Activated CD4-positive, alpha-beta T cell treated with anti-CD3 and anti-CD28 coated beads, Interleukin-2, amount 10 ng/mL, durations not matched to agents 7 days and 5 days (primary cell): ENCODE results near the gene GNL2. TPM values are rescaled to one million over a fixed set of nuclear protein-coding genes. Genes with fewer than 3 reads are reported as not detected.
"Not testable (repeated sequence)": the region's sequence is repeated elsewhere in the genome, so short reads cannot be mapped to it uniquely, and the experiment has no call there.

Experiments used
- CTCF ChIA-PET: fragments of 350-600 bp; sonication (Branson Sonifier 250); formaldehyde crosslinking; loops from one replicate; lab custom pipeline; 2021; ENCODE audit warnings: antibody characterized with exemption; lab: Charles Lee
- POLR2A ChIA-PET: fragments of 350-600 bp; sonication (Branson Sonifier 250); formaldehyde crosslinking; loops from one replicate; lab custom pipeline; 2021; ENCODE audit warnings: antibody characterized with exemption; lab: Charles Lee
- DNase-seq: peaks from one replicate; pipeline ENCODE4 v3.0.0-alpha.2; 2020
- H3K27ac Mint-ChIP-seq: one replicate; pipeline ENCODE4 v1.8.0; 2021; ENCODE audit warnings: mild to moderate bottlenecking, moderate library complexity, mixed read lengths
- H3K27me3 Mint-ChIP-seq: one replicate; pipeline ENCODE4 v1.8.0; 2021; ENCODE audit warnings: mixed read lengths
- H3K36me3 Mint-ChIP-seq: one replicate; pipeline ENCODE4 v1.8.0; 2021; ENCODE audit warnings: low read depth, mixed read lengths
- H3K4me1 Mint-ChIP-seq: one replicate; pipeline ENCODE4 v1.8.0; 2021; ENCODE audit warnings: mixed read lengths
- H3K4me3 Mint-ChIP-seq: one replicate; pipeline ENCODE4 v1.8.0; 2021; ENCODE audit warnings: mild to moderate bottlenecking, moderate library complexity, mixed read lengths
- H3K9me3 Mint-ChIP-seq: one replicate; pipeline ENCODE4 v1.8.0; 2021; ENCODE audit warnings: mixed read lengths
- total RNA-seq, 2 experiments: library from RNA; stranded (reverse); gene quantifications; one replicate each; pipeline ENCODE4 v1.2.3, GENCODE V29; 2021

GNL2 gene
- total RNA-seq, 2 experiments from 2014 or later, result 51.4 to 58.1 TPM

DNA sequence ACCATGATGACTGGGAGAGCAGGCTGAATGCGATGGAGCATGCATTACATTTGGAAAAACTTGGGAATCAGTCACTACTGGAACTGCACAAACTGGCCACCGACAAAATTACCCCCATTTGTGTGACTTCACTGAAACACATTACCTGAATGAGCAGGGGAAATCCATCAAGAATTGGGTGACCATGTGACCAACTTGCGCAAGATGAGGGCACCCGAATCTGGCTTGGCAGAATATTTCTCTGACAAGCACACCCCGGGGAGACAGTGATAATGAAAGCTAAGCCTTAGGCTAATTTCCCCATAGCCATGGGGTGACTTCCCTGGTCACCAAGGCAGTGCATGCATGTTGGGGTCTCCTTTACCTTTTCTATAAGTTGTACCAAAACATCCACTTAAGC, 50.7 kb downstream of the GNL2 start:
- H3K27me3 Mint-ChIP-seq, result no peaks in the 10 kb centered on the region
- no peaks in the 10 kb centered on the region for H3K9me3 Mint-ChIP-seq
- ChIA-PET POLR2A (interaction anchor here (0.7 kb wide), 1 partner anchor 58 kb away, joined by 4 read pairs; no protein-coding TSS in a partner anchor), CTCF (interaction anchor here (0.6 kb wide), 1 partner anchor 128 kb away, joined by 3 read pairs; no protein-coding TSS in a partner anchor)
- H3K4me1 Mint-ChIP-seq, result peaks cover 10% of the 10 kb centered on the region
- no peak overlapping the region for H3K4me3 Mint-ChIP-seq
- H3K36me3 Mint-ChIP-seq, result peaks cover 46% of the 10 kb centered on the region
- DNase-seq, result no peak
- no peak overlapping the region for H3K27ac Mint-ChIP-seq

DNA sequence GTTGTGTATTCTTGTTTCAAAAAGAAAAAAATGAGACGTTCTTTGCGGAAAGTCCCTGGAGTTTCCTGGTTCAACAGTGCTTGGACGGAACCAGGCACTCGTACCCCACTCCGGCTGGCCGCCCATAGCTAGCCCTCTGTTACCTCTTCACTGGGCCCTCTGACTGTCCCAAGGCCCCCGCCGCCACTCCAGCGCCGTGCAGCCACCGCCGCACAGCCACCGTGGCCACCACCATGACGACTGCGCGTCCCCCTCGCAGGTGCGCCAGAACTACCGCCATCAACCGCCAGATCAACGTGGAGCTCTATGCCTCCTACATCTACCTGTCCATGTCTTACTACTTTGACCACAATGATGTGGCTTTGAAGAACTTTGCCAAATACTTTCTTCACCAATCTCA, 51.2 kb downstream of the GNL2 start:
- Mint-ChIP-seq H3K4me3 (no peak overlapping the region), H3K27ac (no peak overlapping the region), H3K9me3 (no peaks in the 10 kb centered on the region), H3K36me3 (peaks cover 44% of the 10 kb centered on the region), H3K4me1 (peaks cover 5% of the 10 kb centered on the region), H3K27me3 (no peaks in the 10 kb centered on the region)
- ChIA-PET POLR2A (no interaction called here), CTCF (interaction anchor here (0.6 kb wide), 1 partner anchor 128 kb away, joined by 3 read pairs; no protein-coding TSS in a partner anchor)
- no peak for DNase-seq

DNA sequence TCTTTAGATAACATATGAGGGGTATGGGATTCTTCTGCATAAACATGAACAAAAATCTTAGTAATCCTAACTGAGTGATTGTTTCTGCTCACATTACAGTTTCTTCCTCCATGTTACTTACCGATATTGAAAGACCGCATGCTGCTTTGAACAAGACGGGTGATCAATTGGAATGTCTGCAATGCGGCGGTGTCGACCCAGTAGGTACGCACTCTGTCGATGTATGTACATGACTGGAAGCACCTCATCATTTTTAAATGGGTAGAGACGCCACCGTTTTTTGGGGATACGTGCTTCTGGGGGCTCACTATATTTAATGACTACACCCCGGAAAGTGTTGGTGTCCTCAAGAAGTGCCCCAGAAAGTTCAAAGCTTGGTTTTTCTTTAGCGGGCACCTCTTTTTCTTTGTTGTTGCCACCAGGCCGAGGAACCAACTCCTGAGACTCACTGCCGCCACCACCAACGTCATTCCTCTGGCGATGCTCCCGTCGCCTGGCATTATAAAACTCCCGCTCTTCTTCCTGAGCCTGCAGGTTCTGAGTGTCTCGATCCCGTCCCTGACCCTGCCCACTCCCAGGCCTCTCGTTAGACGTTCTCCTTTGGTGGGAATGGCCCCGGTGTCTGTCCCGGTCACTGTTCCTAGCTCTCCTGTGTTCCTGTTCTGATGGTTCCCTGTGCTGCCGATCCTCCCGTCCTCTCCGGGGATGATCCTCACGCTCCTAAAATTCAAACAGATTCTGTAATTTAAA, 55.5 kb downstream of the GNL2 start:
- H3K4me1 Mint-ChIP-seq, result peaks cover 16% of the 10 kb centered on the region
- CTCF ChIA-PET, result interaction anchor here (1.5 kb wide), 1 partner anchor 26 kb away, joined by 3 read pairs; the partner anchor contains the start of gene MEAF6
- H3K4me3 Mint-ChIP-seq, result no peak overlapping the region
- H3K27ac Mint-ChIP-seq, result no peak overlapping the region
- POLR2A ChIA-PET, result no interaction called here
- DNase-seq, result no peak
- H3K36me3 Mint-ChIP-seq, result peaks cover 52% of the 10 kb centered on the region
- no peaks in the 10 kb centered on the region for H3K27me3 Mint-ChIP-seq
- H3K9me3 Mint-ChIP-seq, result no peaks in the 10 kb centered on the region

DNA sequence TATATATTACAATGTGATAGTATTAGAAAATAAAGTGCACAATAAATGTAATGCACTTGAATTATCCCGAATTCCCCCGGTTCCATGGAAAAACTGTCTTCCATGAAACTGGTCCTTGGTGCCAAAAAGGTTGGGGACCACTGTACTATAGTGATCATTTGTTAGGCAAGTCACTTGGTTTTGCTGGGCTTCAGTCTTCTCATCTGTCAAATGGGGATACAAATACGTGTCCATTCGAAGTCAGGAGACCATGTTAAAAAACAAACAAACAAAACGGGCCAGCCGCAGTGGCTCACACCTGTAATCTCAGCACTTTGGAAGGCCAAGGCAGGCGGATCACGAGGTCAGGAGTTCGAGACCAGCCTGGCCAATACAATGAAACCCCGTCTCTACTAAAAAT, 56.6 kb downstream of the GNL2 start:
- DNase-seq, POLR2A ChIA-PET, H3K27me3 Mint-ChIP-seq, H3K9me3 Mint-ChIP-seq, H3K4me3 Mint-ChIP-seq, H3K27ac Mint-ChIP-seq: not testable (repeated sequence)
- CTCF ChIA-PET, result interaction anchor here (1.5 kb wide), 1 partner anchor 25 kb away, joined by 3 read pairs; the partner anchor contains the start of gene MEAF6
- Mint-ChIP-seq H3K36me3 (peaks cover 50% of the 10 kb centered on the region), H3K4me1 (peaks cover 18% of the 10 kb centered on the region)

DNA sequence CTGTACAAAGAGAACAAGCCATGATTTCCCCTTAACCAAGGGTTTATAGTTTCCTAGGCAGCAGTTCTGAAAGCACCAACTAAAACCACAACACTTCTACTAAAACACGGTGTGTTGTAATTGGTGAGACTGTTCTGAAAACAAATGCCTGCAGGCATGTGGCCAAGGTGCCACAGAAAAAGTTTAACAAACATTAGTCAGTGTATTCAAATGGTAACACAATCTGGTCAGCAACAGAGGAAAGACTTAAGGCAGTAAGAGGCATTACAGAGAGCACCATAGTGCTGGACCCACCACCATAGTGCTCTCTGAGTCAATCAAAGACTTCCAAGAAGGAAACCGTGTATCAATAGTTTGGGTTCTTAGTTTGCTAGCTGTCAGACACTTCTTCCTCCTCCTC, 58.4 kb downstream of the GNL2 start:
- Mint-ChIP-seq H3K9me3 (no peaks in the 10 kb centered on the region), H3K27me3 (no peaks in the 10 kb centered on the region), H3K27ac (no peak overlapping the region), H3K36me3 (peaks cover 49% of the 10 kb centered on the region), H3K4me1 (peaks cover 18% of the 10 kb centered on the region), H3K4me3 (no peak overlapping the region)
- ChIA-PET POLR2A (no interaction called here), CTCF (interaction anchor here (0.8 to 1.7 kb wide), 3 partner anchors 12 to 162 kb away, joined by 3 to 6 read pairs (median 5); partner anchors contain the start of gene MEAF6)
- no peak for DNase-seq

DNA sequence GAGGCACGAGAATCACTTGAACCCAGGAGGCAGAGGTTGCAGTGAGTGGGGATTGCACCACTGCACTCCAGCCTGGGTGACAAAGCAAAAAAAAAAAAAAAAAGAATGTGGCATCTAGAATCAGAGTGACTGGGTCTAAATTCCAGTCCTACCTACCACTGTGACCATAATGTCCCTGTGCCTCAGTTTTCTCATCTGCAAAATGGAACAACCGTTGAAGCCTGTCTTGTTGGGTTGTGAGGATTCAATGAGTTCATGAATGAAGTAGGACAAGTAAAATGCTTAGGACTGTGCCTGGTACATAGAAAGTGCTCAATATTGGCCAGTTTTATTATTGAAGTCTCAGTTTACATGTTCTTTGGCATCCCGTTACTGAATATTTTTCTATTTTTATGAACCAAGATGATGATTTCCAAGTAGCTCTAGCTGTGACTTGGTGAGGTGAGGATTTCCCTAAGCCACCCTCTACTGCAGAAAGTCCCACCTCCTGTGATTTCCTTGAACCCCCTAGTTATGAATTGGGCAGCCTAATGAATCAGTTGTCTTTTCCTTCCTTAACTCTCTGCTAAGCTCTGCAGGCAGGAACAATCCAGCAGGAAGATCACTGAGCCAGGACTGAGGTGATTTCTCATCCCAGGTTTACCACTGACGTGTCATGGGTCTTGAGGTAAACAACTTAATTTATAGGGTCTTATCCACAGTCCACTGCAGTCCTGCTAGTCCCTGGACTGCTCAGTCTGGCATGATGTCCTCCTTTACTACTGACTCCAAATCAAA, 62.2 kb downstream of the GNL2 start:
- Mint-ChIP-seq H3K27ac (no peak overlapping the region), H3K4me1 (peaks cover 18% of the 10 kb centered on the region), H3K9me3 (no peaks in the 10 kb centered on the region), H3K4me3 (no peak overlapping the region), H3K36me3 (peaks cover 32% of the 10 kb centered on the region), H3K27me3 (no peaks in the 10 kb centered on the region)
- CTCF ChIA-PET, result interaction anchor here (1.2 to 1.6 kb wide), 3 partner anchors 19 to 48 kb away, joined by 3 to 6 read pairs (median 4); partner anchors contain the start of gene MEAF6
- DNase-seq, result no peak
- POLR2A ChIA-PET, result interaction anchor here (0.5 to 0.6 kb wide), 2 partner anchors 10 to 1322 kb away, joined by 3 to 6 read pairs; no protein-coding TSS in a partner anchor

DNA sequence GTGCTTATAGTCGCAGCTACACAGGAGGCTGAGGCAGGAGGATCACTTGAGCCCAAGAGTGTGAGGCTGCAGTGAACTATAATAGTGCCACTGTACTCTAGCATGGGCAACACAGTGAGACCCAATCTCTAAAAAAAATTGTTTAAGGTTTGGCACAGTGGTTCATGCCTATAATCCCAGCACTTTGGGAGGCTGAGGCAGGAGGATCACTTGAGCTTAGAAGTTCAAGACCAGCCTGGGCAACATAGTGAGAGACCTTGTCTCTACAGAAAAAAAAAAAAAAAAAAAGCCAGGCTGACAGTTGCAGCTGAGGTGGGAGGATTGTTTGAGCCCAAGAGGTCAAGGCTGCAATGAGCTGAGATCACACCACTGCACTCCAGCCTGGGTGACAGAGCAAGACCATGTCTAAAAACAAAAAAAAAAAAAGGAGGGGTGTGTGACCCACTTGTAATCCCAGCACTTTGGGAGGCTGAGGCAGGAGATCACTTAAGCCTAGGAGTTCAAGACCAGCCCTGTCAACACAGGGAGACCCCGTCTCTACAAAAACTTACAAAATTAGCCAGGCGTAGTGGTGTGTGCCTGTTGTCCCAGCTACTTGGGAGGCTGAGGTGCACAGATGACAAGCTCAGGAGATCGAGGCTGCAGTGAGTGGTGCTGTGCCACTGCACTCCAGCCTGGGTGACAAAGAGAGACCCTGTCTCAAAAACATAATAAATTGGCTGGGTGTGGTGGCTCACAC, 63.1 kb downstream of the GNL2 start:
- peaks cover 13% of the 10 kb centered on the region for H3K4me1 Mint-ChIP-seq
- H3K4me3 Mint-ChIP-seq, H3K27ac Mint-ChIP-seq, H3K27me3 Mint-ChIP-seq, DNase-seq, H3K9me3 Mint-ChIP-seq: not testable (repeated sequence)
- H3K36me3 Mint-ChIP-seq, result peaks cover 24% of the 10 kb centered on the region
- ChIA-PET POLR2A (interaction anchor here (0.6 kb wide), 1 partner anchor 1653 kb away, joined by 5 read pairs; no protein-coding TSS in a partner anchor), CTCF (interaction anchor here (1.5 to 1.6 kb wide), 2 partner anchors 18 to 47 kb away, joined by 3 to 6 read pairs; partner anchors contain the start of gene MEAF6)

- DNase-seq, H3K4me1 Mint-ChIP-seq, CTCF ChIA-PET, H3K27me3 Mint-ChIP-seq, POLR2A ChIA-PET, H3K4me3 Mint-ChIP-seq, H3K36me3 Mint-ChIP-seq, H3K27ac Mint-ChIP-seq, H3K9me3 Mint-ChIP-seq: not testable (repeated sequence)
Measured at GRCh38 chr1:37529888-37530287, 65.8 kb downstream of the GNL2 start.

DNA sequence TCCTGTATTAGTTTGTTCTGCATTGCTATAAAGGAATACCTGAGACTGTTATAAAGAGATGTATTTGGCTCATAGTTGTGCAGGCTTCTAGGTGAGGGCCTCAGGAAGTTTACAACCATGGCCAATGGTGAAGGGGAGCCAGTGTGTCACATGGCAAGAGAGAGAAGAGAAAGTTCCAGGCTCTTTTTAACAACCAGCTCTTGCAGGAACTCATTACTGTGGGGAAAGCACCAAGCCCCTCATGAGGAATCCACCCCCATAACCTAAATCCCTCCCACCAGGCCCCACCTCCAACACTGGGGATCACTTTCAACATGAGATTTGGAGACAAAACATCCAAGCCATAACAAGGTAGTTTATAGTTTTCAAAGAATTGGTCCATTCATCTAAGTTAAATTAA, 76.1 kb downstream of the GNL2 start:
- POLR2A ChIA-PET, result no interaction called here
- CTCF ChIA-PET, result no interaction called here

GRCh38 chr1:37518929-37519328, 76.8 kb downstream of the GNL2 start:
- CTCF ChIA-PET, result interaction anchor here (1.7 kb wide), 1 partner anchor 32 kb away, joined by 4 read pairs; no protein-coding TSS in a partner anchor
- Mint-ChIP-seq H3K4me3 (peak overlapping the region; percentile 70), H3K4me1 (peaks cover 28% of the 10 kb centered on the region), H3K9me3 (peaks cover 12% of the 10 kb centered on the region), H3K27ac (peak overlapping the region; percentile 90), H3K36me3 (peaks cover 14% of the 10 kb centered on the region)
- DNase-seq, result peak; percentile 47
- H3K27me3 Mint-ChIP-seq, POLR2A ChIA-PET: not testable (repeated sequence)

More for the DNA sequence above, 76.1 kb downstream of the GNL2 start:
- Mint-ChIP-seq H3K27me3 (no peaks in the 10 kb centered on the region), H3K9me3 (peaks cover 12% of the 10 kb centered on the region), H3K27ac (peak overlapping the region; percentile 90), H3K4me3 (peak overlapping the region; percentile 70), H3K36me3 (peaks cover 12% of the 10 kb centered on the region), H3K4me1 (peaks cover 26% of the 10 kb centered on the region)
- DNase-seq, result no peak

GRCh38 chr1:37518241-37518640, 77.5 kb downstream of the GNL2 start:
- peaks cover 11% of the 10 kb centered on the region for H3K9me3 Mint-ChIP-seq
- H3K27ac Mint-ChIP-seq, H3K27me3 Mint-ChIP-seq, H3K4me3 Mint-ChIP-seq, DNase-seq, POLR2A ChIA-PET: not testable (repeated sequence)
- CTCF ChIA-PET, result interaction anchor here (1.7 kb wide), 1 partner anchor 32 kb away, joined by 4 read pairs; no protein-coding TSS in a partner anchor
- H3K4me1 Mint-ChIP-seq, result peaks cover 34% of the 10 kb centered on the region
- H3K36me3 Mint-ChIP-seq, result peaks cover 15% of the 10 kb centered on the region

DNA sequence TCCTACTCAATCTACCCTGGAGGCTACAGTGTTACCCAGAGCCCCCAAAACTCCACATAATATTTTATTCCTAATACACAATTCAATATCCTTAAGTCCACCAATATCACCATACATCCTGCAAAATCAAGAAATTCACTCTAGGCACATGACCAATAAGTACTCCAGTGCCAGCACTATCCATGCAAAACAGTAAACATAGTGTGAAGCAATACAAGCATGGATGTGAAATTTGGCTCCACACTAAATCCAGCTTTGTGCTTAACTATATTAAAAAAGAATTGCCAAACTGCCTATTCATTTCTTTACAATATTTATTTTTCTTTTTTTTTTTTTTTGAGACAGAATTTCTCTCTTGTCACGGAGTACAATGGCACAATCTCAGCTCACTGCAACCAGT, 78.2 kb downstream of the GNL2 start:
- Mint-ChIP-seq H3K4me3 (no peak overlapping the region), H3K27ac (no peak overlapping the region), H3K4me1 (peaks cover 35% of the 10 kb centered on the region), H3K36me3 (peaks cover 10% of the 10 kb centered on the region), H3K27me3 (no peaks in the 10 kb centered on the region), H3K9me3 (peaks cover 4% of the 10 kb centered on the region)
- ChIA-PET CTCF (interaction anchor here (0.6 to 1.7 kb wide), 3 partner anchors 30 to 78 kb away, joined by 3 to 4 read pairs (median 3); no protein-coding TSS in a partner anchor), POLR2A (no interaction called here)
- no peak for DNase-seq
